ENCODE measurements around the gene JPH3.

DNA sequence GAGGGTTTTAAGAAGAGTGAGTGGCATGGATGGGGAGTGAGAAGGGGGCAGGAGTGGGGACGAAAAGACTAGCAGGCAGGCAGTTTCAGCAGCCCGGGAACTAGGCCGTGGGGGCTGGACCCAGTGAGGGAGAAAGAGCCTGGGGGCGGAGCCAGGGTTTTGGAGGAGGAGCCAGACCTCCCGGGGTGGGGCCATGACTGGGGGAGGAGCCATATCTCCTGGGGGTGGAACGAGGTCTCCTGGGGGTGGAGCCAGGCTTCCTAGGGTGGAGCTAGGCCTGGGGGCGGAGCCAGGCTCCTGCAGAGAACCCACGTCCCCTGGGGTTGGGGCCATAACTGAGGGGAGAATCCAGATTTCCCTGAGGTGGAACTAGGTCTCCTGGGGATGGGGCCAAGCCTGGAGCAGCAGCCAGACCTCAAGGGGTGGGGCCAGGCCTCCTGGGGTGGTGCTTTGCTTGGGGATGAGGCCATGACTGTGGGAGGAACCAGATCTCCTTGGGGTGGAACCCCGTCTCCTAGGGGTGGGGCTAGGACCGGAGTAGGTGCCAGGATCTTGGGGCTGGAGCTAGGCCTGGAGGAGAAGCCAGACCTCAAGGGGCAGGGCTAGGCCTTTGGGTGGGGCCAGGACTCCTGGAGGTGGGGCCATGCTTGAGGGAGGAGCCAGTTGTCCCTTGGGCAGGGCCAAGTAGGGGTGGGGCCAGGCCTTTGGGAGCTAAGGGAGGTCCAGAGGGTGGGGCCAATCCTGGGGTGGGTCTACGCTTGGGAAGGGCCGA, 41.7 kb upstream of the JPH3 start:
- TF ChIP-seq, protein P1, sequence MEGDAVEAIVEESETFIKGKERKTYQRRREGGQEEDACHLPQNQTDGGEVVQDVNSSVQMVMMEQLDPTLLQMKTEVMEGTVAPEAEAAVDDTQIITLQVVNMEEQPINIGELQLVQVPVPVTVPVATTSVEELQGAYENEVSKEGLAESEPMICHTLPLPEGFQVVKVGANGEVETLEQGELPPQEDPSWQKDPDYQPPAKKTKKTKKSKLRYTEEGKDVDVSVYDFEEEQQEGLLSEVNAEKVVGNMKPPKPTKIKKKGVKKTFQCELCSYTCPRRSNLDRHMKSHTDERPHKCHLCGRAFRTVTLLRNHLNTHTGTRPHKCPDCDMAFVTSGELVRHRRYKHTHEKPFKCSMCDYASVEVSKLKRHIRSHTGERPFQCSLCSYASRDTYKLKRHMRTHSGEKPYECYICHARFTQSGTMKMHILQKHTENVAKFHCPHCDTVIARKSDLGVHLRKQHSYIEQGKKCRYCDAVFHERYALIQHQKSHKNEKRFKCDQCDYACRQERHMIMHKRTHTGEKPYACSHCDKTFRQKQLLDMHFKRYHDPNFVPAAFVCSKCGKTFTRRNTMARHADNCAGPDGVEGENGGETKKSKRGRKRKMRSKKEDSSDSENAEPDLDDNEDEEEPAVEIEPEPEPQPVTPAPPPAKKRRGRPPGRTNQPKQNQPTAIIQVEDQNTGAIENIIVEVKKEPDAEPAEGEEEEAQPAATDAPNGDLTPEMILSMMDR (conservative IDR thresholded peaks at IDR 0.05) = no peak
- no peak for TF ChIP-seq ZFX (IDR thresholded peaks at IDR 0.05)

Data from C4-2B (cell line).